Measurements from ENCODE around the gene CRACR2B.

The CRACR2B gene

DNA sequence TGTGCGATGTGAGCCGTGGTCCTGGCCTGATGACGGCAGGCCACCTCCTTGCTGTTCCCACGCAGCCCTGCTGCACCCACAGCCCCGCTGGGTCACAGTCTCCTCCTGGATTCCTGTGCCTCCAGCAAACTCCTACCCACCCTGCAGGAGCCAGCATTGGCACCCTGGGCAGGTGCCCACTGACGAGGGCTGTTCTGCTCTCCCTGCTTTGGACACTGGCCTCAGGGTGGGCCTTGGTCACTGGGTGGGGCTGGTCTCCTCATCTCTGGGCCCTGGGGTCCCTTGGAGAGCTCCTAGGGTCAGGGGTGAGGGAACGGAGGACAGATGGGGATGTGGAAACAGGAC, 27.6 kb downstream of the CRACR2B start:
- no peak for DNase-seq

GRCh38 chr11:855796-856195, 28.1 kb downstream of the CRACR2B start:
- no peak for DNase-seq

DNA sequence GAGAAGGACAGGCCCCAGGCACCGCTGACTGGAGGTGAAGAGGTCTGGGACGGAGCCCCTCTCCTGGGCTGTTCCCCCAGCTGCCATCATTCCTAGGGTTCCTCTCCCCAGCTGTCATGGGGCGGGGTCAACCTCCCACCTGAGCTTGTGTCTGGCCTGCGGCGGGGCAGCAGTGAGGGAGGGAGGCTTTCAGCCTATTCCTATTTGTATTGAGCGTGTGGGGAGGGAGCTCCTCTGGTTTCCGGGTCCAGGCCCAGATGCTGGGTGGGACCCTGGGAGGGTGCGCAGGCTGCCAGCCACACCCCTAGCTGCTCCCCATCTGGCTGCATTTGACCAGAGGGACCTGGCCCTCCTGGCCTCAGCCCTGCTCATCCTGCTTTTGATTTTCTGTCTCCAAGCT, 28.7 kb downstream of the CRACR2B start:
- no peak for DNase-seq

DNA sequence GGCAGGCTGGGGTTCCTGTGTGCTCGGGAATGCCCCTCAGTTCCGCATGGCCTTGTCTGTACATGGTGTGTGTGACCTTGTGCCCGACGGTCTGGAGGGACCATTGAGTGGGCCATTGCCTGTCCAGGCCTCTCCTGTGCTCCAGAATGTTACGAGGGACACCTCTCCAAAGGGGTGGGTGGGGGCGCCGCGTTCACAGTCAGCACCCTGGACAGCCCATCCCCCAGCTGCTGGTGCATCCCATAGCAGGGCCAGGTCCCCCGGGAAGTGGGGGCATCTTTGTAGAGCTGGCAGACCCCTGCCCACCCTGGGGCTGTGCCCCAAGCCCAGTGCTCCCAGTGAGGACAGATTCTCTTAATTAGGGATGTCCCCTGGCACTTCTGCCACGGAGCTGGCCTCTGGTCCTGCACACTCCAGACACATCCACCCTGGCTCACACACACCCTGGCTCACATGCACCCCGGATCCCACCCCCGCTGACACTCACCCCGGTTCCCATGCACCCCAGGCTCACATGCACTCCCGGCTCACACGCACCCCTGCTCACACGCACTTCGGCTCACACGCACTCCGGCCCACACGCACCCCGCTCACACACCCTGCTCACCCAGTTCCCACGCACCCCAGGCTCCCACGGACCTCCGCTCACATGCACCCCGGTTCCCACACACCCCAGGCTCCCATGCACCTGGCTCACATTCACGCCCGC, 30.5 kb downstream of the CRACR2B start:
- no peak for DNase-seq

- DNase-seq: no peak
Measured at GRCh38 chr11:858762-859339, 31.1 kb downstream of the CRACR2B start.

DNA sequence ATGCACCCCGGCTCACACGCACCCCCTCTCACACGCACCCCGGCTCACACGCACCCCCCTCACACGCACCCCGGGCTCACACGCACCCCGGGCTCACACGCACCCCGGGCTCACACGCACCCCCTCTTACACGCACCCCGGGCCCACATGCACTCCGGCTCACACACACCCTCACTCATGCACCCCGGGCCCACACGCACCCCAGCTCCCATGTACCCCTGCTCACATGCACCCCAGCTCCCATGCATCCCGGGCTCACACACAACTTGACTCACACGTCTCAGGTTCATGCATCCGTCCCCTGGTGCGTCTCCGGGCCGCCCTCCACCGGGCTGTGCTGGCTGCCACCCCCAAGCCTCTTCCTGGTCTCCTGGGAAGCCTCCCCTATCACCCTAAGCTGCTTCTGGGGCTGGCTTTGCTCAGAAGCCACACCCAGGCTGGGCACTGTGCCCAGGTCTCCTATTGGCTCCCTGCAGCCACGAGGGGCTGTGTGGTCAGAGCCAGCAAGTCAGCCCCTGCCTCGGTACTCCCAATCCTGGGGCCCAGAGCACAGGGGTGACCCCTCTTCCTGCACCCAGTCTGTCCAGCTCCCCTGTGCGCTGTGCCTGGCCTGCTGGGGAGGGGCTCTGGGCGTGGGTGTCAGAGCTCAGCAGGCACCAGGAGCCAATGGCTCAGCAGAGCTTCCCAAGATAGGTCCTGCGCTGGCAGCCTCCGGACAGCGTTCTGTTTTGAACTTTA, 31.8 kb downstream of the CRACR2B start:
- DNase-seq: no peak

DNA sequence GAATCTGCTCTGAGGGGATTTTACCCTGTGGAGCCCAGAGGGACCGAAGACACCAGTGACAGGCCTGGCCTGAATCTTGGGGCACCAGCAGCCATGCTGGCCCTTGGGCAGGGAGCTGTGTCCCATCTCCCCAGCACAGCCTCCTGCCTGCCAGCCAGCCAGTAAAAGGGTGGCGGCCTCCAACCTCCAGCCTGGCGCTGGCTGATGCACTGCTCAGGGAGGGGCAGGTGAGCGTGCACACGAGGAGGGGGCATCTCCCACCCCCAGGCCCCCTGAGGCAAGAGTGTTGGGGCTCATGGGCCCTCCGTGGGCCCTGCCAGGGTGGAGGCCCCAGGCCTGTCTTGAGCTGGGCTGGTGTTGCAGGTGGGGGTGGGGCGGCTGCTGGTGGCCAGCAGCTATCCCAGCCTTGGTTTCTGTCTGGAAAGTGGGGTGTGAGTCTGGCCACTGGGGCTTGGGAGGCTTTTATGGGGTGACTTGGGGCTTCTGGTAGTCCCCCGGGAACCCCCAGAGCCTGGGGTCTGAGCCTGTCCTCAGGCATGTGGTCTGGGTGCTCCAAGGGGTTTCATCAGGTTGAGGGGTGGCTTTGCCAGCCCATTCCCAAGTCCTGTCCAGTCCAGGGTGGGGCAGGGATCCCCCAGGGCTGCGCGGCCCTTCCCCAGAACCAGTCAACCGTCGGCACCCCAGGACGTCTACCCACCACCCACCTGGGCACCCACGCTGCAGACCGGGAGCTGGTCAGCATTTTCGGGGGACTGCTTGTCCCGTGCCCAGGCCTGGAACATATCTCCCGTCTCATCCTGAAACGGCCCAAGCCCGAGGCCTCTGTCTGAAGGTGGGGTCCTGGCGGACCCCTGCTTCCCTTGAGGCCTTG, 32.8 kb downstream of the CRACR2B start:
- DNase-seq: no peak

- DNase-seq: no peak
Measured at GRCh38 chr11:861105-861479, 33.4 kb downstream of the CRACR2B start.

GRCh38 chr11:862081-862661, 34.5 kb downstream of the CRACR2B start:
- DNase-seq: no peak

DNA sequence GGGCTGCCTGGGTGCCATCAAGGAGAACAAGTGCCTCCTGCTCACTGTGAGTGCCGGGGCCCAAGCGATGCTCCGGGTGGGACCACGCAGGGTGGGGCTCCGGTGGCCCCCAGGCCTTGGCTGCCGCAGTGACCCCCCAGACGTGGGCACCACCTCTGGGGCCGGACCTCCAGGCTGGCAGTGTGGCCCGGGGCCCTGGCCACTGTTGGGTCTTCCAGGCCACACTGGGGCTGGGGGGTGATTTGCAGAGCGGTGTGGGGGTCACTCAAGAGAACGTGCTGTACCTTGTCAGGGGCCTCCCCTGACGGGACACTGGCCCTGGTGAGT, 34.9 kb downstream of the CRACR2B start:
- DNase-seq: no peak

DNA sequence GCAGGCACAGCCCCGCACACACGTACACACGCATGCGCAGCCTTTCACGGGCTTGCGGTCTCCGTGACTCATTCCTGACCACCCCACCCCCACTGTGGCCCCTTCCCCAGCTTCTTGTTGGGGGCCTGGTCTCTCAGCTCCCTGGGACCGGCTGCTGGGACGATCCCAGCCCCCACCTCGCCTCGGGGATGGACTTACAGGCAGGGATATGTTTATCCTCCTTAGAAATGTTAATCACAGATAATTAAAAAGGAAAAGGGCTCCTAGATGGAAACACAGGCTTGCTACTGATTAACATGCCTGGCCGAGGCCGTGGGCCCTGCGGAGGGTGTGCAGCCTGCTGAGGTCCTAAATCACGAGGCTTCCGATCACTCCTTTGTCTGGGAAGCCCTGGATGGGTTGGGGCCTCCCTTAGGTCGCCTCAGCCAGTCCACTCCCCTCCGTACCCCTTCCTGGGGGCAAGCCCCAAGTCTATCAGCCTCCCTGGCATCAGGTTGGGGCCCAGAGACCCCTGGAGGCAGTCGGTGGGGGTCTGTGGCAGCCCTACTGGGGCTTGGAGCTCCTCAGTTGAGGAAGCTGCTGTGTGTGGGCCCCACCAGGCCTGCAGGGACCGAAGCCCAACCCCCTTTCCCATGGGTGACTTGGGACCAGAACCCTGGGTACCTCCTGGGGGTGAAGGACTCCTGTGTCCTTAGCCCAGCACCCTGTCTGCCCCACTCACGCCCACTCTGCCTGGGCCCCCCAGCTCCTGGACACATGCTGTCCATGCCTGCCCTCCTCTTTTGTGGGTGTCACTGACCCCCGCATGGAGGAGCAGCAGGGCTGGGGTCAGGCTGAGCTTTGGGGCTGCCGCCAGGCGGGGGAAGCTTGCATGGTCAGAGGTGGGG, 35.5 kb downstream of the CRACR2B start:
- no peak for DNase-seq

DNA sequence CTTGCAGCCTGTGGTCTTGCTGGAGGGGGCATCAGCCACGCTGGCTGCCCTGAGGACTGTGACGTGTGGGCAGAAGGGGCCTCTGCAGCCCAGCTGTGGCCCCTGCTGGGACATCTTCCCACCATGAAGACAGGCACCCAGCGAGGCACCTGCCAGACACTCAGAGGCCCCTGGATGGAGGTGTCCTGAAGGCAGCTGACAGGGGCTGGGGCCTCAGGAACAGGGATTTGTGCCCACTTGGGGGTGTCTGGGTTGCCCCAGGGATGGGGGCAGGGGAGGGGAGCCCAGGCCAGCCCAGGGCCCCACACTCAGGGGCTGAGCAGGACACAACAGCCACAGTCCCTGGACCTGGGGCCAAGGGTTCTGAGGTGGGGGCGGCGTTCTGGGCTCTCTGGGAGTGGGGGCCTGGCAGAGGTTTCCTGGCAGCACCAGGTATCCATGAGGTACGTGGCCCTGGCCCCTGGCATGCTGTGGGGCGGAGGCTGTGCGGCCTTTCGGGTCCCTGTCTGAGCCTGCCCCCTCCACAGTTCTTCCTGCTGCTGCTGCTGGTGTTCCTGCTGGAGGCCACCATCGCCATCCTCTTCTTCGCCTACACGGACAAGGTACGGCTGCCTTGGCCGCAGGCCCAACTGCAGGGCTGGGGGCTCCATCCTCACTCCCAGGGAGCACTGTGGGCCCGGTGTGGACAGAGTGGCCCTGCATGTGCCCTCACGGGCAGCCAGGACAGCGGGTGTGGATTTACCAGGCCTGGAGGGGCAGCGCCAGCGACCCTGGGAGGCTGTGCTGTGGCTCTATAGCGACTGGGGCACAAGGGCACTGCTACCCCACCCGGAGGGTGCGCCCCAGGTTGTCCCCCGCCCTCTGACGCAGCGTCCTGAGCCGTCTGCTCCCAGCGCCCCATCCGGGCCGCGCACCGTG, 36.5 kb downstream of the CRACR2B start:
- DNase-seq: no peak

DNA sequence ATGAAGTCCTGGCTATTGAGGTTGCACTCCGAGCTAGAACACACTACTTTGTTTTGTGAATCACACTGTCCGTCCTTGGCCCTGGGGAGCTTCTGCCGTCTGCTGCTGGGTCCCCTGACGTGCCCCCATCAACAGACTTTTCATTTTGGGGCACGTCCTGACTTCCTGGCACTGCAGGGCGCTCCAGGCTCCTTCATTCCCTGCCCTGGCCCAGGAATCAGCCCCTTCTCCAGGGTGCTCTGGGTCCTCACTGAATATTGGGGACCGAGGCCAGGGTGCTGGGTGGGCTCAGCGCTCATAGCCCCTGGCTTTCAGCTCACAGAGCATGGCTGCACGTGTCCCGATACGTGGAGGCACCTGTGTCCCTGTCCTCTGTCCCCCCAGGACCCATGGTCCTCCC, 37.2 kb downstream of the CRACR2B start:
- DNase-seq: no peak

- DNase-seq: no peak
Measured at GRCh38 chr11:865462-866430, 38.0 kb downstream of the CRACR2B start.

DNA sequence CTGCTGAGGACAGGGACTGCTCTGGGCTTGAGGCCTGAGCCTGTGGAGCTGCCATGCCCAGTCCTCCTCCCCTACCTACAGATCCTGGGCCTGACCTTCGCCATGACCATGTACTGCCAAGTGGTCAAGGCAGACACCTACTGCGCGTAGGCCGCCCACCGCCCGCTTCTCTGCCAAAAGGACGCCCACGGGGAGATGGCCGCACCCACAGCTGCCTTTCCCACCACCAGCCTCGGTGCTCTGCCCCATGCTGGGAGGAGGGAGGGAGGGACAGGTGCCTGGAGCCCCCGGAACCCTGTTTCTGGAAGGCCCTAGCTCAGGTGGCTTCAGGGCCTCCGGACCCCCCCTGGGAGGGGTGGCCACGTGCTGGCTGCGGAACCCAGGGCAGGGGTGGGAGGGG, 38.8 kb downstream of the CRACR2B start:
- no peak for DNase-seq

GRCh38 chr11:867856-868358, 40.2 kb downstream of the CRACR2B start:
- DNase-seq: no peak

GRCh38 chr11:868394-868793, 40.7 kb downstream of the CRACR2B start:
- DNase-seq: no peak

- no peak for DNase-seq
Measured at GRCh38 chr11:868802-869201, 41.1 kb downstream of the CRACR2B start.

DNA sequence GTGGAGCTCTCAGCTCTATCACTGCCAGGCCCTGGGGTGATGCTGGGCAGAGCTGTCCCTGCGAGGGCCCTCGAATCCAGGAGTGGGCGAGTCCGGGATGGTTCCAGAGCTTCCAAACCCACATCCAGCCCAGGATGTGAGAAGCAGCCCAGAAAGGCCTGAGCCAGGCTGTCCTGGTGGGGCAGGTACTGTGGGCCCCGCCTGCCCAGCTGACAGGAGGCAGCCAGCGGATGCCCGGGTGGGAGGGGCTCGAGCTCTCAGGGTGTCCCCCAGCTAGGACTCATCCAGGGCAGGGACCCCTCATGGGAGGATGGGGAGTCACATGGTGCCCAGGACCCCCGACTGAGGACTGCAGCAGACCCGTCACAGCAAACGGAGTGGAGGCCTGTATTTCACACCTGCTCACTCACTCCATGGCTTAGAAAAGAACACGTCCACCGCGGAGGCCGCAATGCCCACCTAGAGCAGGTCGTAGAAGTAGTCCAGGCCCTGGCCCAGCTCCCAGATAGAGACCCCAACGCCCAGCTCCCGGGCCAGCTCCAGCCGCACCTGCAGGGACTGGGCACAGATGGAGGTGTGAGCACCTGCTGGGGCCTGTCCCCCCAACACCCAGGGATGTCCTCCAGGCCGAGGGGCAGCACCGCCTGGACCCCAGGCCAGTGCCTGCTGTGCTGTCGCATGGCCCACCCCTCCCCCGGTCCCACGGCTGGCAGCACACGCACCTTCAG, 41.8 kb downstream of the CRACR2B start:
- no peak for DNase-seq

Data from activated T-cell treated with anti-CD3 and anti-CD28 coated beads, Interleukin-2, amount 50 U/mL, for 48 hours (primary cell).